GM12891 (cell line): ENCODE measurements around the gene DBH.

Experiments used
- PAX5 ChIP-seq: IDR thresholded peaks from 2 replicates; pipeline ENCODE4 v1.6.1; 2011; ENCODE audit warnings: low read length, moderate library complexity, mild to moderate bottlenecking; ENCODE audit not compliant: insufficient read depth, severe bottlenecking
- POLR2A ChIP-seq: IDR thresholded peaks from 2 replicates; pipeline ENCODE4 v1.6.1; 2011; ENCODE audit warnings: low read depth, low read length, control low read depth
- POLR2AphosphoS5 ChIP-seq: IDR thresholded peaks from 2 replicates; pipeline ENCODE4 v1.6.1; 2011; ENCODE audit warnings: low read depth, low read length, control low read depth
- POU2F2 ChIP-seq: IDR thresholded peaks from 2 replicates; pipeline ENCODE4 v1.6.1; 2011; ENCODE audit warnings: low read depth, mild to moderate bottlenecking, control low read depth, low read length, moderate library complexity
- SPI1 ChIP-seq: IDR thresholded peaks from 2 replicates; pipeline ENCODE4 v1.6.1; 2011; ENCODE audit warnings: low read depth, low read length, control low read depth
- TAF1 ChIP-seq: IDR thresholded peaks from 2 replicates; pipeline ENCODE4 v1.6.1; 2011; ENCODE audit warnings: low read depth, low read length, control low read depth

GRCh38 chr9:133704711-133705181, 68.6 kb downstream of the DBH start:
- TF ChIP-seq POLR2A (no peak), TAF1 (no peak), POLR2AphosphoS5 (no peak), SPI1 (no peak), POU2F2 (no peak), PAX5 (no peak)
